AG04450 (cell line): ENCODE data around the gene MFSD6. TPM values are rescaled to one million over a fixed set of nuclear protein-coding genes. Genes with fewer than 3 reads are reported as not detected.
"Not testable (repeated sequence)": the region's sequence is repeated elsewhere in the genome, so short reads cannot be mapped to it uniquely, and the experiment has no call there.

Experiments
- CTCF ChIA-PET: fragments of 300-600, 350-600 bp; formaldehyde crosslinking; extraction: SDS; loops from one replicate; lab custom pipeline; 2022; ENCODE audit warnings: antibody characterized with exemption, inconsistent platforms; lab: Charles Lee
- POLR2A ChIA-PET: fragments of 350-600 bp; formaldehyde crosslinking; extraction: SDS; loops from one replicate; lab custom pipeline; 2021; ENCODE audit warnings: antibody characterized with exemption, inconsistent platforms; lab: Yijun Ruan, JAX
- DNase-seq: peaks from one replicate; pipeline ENCODE4 v3.0.0-alpha.2; 2011; ENCODE audit warnings: low read depth, low spot score
- H3K27ac ChIP-seq: one replicate; pipeline ENCODE4 v1.5.1; 2012; ENCODE audit warnings: low read depth, low read length, control low read depth
- H3K27me3 ChIP-seq: one replicate; pipeline ENCODE4 v1.6.0; 2012; ENCODE audit warnings: low read length; ENCODE audit not compliant: control insufficient read depth, insufficient read depth
- H3K4me3 ChIP-seq: 2 replicates; pipeline ENCODE4 v1.5.1; 2011; ENCODE audit warnings: mild to moderate bottlenecking, low read depth, low read length, control low read depth
- H3K9me3 ChIP-seq: 2 replicates; pipeline ENCODE4 v1.5.1; 2012; ENCODE audit warnings: low read length; ENCODE audit not compliant: control insufficient read depth, insufficient read depth
- CTCF ChIP-seq: IDR thresholded peaks from 2 replicates; pipeline ENCODE4 v1.5.1; 2011; ENCODE audit warnings: low read depth, low read length, control low read depth, inconsistent platforms
- polyA minus RNA-seq: library from RNA; depleted of rRNA, polyadenylated mRNA; stranded (reverse); fragments of >200 nt; gene quantifications from 2 replicates; pipeline ENCODE4 v1.2.3, GENCODE V29; 2011; rRNA and poly(A)+ RNA removed
- polyA plus RNA-seq: library from polyadenylated mRNA; depleted of rRNA; stranded (reverse); fragments of >200 nt; gene quantifications from 2 replicates; pipeline ENCODE4 v1.2.3, GENCODE V29; 2011; rRNA removed

The MFSD6 gene
- polyA plus RNA-seq: 12.0 and 12.9 TPM in 2 replicates
- 16.6 and 22.0 TPM in 2 replicates for polyA minus RNA-seq

GRCh38 chr2:190407662-190408537, at the start of gene MFSD6:
Gene MFSD6 (plus strand): TSS chr2:190408355. CDS start chr2:190436030, 27,675 bp downstream.
- CTCF ChIA-PET: interaction anchor here (0.5 to 1.0 kb wide), 2 partner anchors 8 to 14 kb away, joined by 3 read pairs; no protein-coding TSS in a partner anchor
- H3K9me3 ChIP-seq: no peaks in the 10 kb centered on the region
- TF ChIP-seq CTCF: no peak
- H3K27ac ChIP-seq: no peak within 1 kb of the TSS
- DNase-seq: no peak
- H3K27me3 ChIP-seq: peaks cover 24% of the 10 kb centered on the region
- H3K4me3 ChIP-seq: peak within 1 kb of the TSS; percentile 60
- POLR2A ChIA-PET: interaction anchor here (0.6 kb wide), 2 partner anchors 146 to 711 kb away, joined by 3 to 4 read pairs; no protein-coding TSS in a partner anchor

GRCh38 chr2:190358655-190359448, 49.3 kb upstream of the MFSD6 start:
- H3K4me3 ChIP-seq, DNase-seq, H3K27me3 ChIP-seq, H3K9me3 ChIP-seq, H3K27ac ChIP-seq, POLR2A ChIA-PET: not testable (repeated sequence)
- CTCF ChIA-PET: interaction anchor here (0.6 to 1.0 kb wide), 2 partner anchors 15 to 432 kb away, joined by 4 to 6 read pairs; no protein-coding TSS in a partner anchor

- H3K4me3 ChIP-seq: no peak overlapping the region
- POLR2A ChIA-PET: no interaction called here
- H3K27ac ChIP-seq: no peak overlapping the region
- no peaks in the 10 kb centered on the region for H3K9me3 ChIP-seq
- H3K27me3 ChIP-seq: no peaks in the 10 kb centered on the region
- CTCF ChIA-PET: interaction anchor here (1.8 to 2.5 kb wide), 2 partner anchors 40 to 272 kb away, joined by 4 to 11 read pairs; no protein-coding TSS in a partner anchor
- no peak for DNase-seq
- TF ChIP-seq CTCF: no peak
These were observed 47.6 kb upstream of the MFSD6 start for GRCh38 chr2:190360561-190360960.

- POLR2A ChIA-PET: no interaction called here
- no peaks in the 10 kb centered on the region for H3K27me3 ChIP-seq
- TF ChIP-seq CTCF: no peak
- no peaks in the 10 kb centered on the region for H3K9me3 ChIP-seq
- H3K27ac ChIP-seq: no peak overlapping the region
- no peak for DNase-seq
- H3K4me3 ChIP-seq: no peak overlapping the region
- CTCF ChIA-PET: interaction anchor here (1.8 to 2.5 kb wide), 2 partner anchors 41 to 272 kb away, joined by 4 to 11 read pairs; no protein-coding TSS in a partner anchor
These were observed 47.2 kb upstream of the MFSD6 start for GRCh38 chr2:190360965-190361364.

GRCh38 chr2:190361572-190361971, 46.6 kb upstream of the MFSD6 start:
- no peak for TF ChIP-seq CTCF
- no peak overlapping the region for H3K4me3 ChIP-seq
- no peaks in the 10 kb centered on the region for H3K27me3 ChIP-seq
- ChIA-PET CTCF (interaction anchor here (1.8 to 2.5 kb wide), 2 partner anchors 41 to 273 kb away, joined by 4 to 11 read pairs; no protein-coding TSS in a partner anchor), POLR2A (no interaction called here)
- H3K27ac ChIP-seq: no peak overlapping the region
- no peak for DNase-seq
- H3K9me3 ChIP-seq: no peaks in the 10 kb centered on the region
